Sigmoid colon (tissue), 4 donors: Measurements from ENCODE around the gene UQCRFS1.

Experiments
- POLR2A ChIP-seq, 2 donors: fragments of 450-650 bp; IDR thresholded peaks; one replicate each; pipeline ENCODE4 v1.6.1; 2016; ENCODE audit warnings: antibody characterized with exemption in 2 of 2, mild to moderate bottlenecking in 2 of 2, moderate library complexity in 2 of 2
- POLR2AphosphoS5 ChIP-seq, 4 donors: sonication (generic); formaldehyde crosslinking; IDR thresholded peaks; one replicate each; pipeline ENCODE4 v1.6.1; 2017; ENCODE audit warnings: antibody characterized with exemption in 4 of 4
- TF ChIP-seq, protein P1 (sequence below), 4 experiments: fragments of 450-650 bp in 3 of 4; fragments of 200-600 bp in 1 of 4; IDR thresholded peaks; one replicate each; pipeline ENCODE4 v1.5.1; 2016 to 2019; ENCODE audit warnings: antibody characterized with exemption in 4 of 4, mild to moderate bottlenecking in 3 of 4, moderate library complexity in 2 of 4

DNA sequence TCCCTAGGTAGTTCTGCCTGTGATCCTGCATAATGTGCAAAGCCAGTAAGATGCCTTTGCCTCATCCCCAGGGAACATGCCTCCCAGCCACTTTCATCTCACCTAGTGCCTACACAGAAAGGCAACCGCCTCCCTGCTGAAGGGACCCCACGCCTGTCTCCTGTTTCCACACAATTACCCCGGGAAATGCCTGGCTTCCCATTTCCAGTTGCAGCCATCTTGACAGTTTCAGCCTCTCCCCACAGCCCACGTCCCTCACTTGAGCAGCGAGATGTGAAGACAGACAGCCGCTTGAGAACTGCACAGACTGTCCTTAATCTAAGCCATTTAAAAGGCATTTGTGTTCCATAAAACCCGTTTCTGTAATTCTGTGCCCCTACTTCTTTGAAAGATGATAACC, 4.7 kb upstream of the UQCRFS1 start:
- TF ChIP-seq, protein P1, sequence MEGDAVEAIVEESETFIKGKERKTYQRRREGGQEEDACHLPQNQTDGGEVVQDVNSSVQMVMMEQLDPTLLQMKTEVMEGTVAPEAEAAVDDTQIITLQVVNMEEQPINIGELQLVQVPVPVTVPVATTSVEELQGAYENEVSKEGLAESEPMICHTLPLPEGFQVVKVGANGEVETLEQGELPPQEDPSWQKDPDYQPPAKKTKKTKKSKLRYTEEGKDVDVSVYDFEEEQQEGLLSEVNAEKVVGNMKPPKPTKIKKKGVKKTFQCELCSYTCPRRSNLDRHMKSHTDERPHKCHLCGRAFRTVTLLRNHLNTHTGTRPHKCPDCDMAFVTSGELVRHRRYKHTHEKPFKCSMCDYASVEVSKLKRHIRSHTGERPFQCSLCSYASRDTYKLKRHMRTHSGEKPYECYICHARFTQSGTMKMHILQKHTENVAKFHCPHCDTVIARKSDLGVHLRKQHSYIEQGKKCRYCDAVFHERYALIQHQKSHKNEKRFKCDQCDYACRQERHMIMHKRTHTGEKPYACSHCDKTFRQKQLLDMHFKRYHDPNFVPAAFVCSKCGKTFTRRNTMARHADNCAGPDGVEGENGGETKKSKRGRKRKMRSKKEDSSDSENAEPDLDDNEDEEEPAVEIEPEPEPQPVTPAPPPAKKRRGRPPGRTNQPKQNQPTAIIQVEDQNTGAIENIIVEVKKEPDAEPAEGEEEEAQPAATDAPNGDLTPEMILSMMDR (IDR thresholded peaks at IDR 0.05): no peak
- TF ChIP-seq POLR2A (IDR thresholded peaks at IDR 0.05) (no peak), POLR2AphosphoS5 (IDR thresholded peaks at IDR 0.05) (no peak)
